GM19468 (cell line): ENCODE measurements around the gene XYLT1.

Experiments
- ATAC-seq: cut with Tn5 transposase; IDR thresholded peaks from one replicate; pipeline ENCODE4 v1.9.1; 2021; ENCODE audit warnings: mild to moderate bottlenecking, moderate library complexity, moderate number of reproducible peaks; ENCODE audit not compliant: unreplicated experiment; ENCODE audit errors: extremely low read depth

XYLT1 gene

DNA sequence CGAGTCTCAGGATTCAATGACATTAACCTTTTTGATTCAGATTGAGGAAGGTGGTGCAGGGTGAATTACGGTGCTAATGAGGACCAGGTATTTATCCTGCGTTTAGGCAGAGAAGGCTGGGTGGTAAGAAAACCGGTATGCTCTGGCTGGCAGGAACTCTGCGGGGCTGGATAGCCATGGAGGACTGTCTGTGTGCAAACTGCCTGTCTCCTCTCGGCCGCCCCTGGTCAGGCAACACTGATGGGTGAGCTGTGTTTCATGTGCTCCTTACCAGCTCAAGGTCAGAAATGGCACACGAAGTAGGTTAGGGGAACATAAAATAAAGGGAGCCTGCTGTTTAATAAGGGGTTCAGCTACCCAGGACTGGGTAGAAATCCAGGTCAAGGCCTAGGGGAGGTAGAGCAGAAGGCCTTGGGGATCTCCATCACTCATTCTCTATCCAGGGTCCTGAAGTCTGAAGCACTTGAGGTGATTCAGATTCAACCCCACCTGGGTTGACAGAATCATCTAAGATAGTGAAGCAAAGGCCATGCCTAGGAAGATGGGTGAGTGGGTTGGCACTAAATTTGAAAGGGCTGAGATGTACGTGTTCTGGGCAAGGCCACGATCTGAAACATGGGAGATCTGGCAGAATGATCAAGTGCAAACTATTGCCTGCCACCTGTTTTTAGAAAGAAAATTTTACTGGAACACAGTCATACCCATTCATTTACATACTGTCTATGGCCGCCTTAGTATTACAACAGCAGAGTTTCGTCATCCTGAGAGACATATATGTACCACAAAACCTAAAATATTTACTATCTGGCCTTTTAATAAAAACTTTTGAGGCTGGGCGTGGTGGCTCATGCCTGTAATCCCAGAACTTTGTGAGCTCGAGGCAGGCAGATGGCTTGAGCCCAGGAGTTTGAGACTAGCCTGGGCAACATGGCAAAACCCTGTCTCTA lies 292.5 kb downstream of the XYLT1 start:
- no peak for ATAC-seq

GRCh38 chr16:17177242-17177958 lies 293.4 kb downstream of the XYLT1 start:
- no peak for ATAC-seq

GRCh38 chr16:17176199-17176598 lies 294.6 kb downstream of the XYLT1 start:
- ATAC-seq: no peak

DNA sequence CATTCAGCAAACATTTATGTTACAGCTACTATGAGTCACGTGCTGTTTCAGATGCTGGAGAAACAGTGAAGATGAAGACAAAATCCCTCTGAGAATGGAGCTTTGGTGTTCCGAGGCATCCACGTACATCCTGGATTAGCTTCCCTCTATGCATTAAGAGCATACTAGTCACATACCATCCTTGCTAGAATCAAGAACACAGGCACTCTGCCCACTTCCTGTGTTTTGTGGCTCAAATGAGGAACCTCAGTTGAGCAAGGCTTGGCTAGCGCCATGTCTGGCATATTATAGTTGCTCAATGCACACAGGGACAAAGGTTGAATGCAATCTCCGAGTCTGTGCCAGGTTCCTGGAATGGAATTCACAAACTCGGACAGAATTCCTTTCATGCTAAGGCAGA lies 297.5 kb downstream of the XYLT1 start:
- ATAC-seq: no peak

DNA sequence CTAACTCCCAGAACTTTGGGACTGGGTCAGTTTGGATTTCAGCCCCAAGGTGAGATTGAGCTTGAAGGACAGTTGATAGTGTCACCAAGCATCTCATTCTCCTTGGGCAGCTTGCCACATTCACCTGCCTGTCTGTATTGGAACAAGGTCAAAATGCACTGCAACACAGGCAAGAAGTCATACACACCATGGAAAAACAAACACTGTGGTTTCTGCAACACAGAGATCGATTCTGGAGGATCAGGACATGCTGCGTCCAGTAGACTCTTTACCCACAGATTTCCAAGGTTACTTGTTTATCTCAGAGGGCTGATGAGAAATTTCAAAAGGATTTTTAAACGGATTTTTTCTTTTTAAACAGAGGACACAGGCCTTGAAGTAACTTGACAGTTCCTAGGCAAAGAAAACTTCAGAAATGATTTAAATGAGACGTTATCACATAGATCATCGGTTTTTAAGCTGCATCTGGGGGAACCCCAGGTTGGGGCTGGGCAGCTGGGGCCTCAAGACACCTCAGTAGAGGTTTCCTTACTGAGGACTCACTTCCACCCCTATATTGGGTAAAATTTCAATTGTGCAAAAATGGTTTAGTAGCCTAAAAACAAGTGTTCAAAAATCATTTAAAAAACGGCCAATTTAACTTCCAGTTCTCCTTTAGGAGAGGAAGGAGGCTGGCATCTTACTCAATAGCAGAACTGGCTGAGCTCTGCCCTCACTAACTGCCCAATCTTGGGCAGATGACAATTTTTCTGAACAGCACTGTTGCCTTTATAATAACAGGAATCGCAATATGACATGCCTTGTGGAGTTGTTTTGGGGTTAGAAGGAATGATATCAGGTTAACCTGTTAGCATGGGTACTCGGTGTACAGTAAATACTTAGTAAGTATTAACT lies 299.3 kb downstream of the XYLT1 start:
- no peak for ATAC-seq

DNA sequence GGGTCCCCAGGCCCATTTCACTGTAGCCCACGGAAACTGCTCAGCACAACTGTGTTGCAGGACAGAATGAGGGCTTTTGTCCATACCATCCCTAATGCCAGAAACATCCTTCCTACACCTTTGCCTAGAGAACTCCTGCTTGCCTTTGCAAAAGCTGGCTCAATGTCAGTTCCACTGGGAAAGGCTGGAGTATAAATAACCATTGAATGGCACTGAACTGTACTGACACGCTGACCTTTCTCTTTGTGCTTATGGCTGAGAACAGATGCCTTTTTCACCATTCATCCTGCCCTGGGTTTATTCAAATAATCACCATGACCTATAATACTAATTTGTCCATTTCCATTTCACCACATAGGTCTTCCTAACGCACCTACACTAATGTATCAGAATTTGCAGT lies 300.3 kb downstream of the XYLT1 start:
- no peak for ATAC-seq

DNA sequence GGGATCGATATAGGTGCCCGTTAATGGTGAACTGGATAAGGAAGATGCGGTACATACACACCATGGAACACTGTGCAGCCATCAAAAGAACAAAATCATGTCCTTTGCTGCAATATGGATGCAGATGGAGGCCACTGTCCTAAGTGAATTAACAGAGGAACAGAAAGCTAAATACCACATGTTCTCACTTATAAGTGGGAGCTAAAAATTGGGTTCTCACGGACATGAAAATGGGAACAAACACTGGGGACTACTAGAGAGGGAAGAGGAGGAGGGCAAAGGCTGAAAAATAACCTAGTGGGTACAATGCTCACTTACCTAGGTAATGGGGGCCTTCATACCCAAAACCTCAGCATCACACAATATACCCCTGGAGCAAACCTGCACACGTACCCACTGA lies 302.6 kb downstream of the XYLT1 start:
- ATAC-seq: no peak

DNA sequence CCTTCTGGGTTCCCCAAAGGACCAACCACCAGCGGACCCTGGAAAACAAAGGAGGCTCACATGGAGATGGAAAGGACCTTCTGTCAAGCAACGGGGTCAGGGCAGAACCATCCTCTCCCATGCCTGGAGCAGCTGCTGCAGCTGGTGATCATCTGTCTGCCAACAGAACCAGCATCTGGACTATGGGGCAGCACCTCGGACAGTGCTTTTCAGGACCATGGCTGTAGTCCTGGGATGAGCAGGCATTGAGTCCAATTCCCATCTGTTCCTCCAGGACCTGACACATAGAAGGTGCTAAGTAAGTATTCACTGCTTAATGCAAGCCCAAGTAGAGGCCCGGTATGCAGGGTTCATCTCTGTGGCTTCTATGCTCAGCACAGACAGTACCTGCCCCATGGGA lies 304.7 kb downstream of the XYLT1 start:
- ATAC-seq: no peak

GRCh38 chr16:17162560-17162959 lies 308.2 kb downstream of the XYLT1 start:
- no peak for ATAC-seq

GRCh38 chr16:17160920-17161431 lies 309.8 kb downstream of the XYLT1 start:
- ATAC-seq: no peak

- ATAC-seq: no peak
These were observed 310.4 kb downstream of the XYLT1 start for GRCh38 chr16:17160285-17160853.

- no peak for ATAC-seq
These were observed 311.1 kb downstream of the XYLT1 start for GRCh38 chr16:17159617-17160016.

GRCh38 chr16:17155936-17156335 lies 314.8 kb downstream of the XYLT1 start:
- no peak for ATAC-seq

DNA sequence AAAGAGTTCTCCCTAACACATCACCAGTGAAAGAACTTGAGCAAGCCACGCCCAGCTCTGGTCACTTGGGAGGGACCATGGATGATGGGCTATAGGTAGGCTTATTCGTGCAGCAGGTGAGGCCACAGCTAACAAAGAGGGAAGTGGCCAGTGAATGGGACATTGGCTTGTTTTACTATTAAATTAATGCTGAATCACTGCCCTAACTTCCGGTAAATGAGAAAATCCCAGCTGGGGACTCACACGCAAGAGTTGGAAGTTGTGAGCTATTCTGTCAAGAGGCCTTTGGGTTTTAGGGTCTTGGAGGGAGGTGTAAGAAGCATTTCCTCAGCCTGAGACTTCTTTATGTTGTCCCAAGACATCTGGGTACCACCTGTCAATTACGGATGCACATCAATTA lies 315.3 kb downstream of the XYLT1 start:
- ATAC-seq: no peak

- no peak for ATAC-seq
These were observed 315.8 kb downstream of the XYLT1 start for GRCh38 chr16:17154981-17155380.

DNA sequence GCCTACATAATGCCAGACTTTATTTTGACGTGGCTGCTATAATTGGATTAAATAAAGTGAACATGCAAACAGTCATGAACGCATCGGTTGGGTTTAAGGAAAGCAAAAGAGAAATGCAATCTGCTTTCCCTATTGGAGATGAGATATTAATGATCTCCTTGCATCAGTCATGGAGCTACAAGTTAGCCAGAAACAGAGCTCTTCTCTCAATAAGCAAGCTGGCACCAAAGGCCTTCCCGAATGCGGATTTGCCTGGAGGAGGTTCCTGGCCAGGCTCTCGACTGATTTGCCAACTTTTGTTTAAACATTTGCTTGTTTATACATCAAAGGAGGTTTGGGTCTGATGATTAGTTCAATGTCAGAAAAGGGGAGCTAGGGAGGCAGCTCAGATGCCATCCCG lies 318.4 kb downstream of the XYLT1 start:
- ATAC-seq: no peak

GRCh38 chr16:17151335-17151734 lies 319.4 kb downstream of the XYLT1 start:
- no peak for ATAC-seq

- no peak for ATAC-seq
These were observed 320.8 kb downstream of the XYLT1 start for GRCh38 chr16:17149904-17150483.

DNA sequence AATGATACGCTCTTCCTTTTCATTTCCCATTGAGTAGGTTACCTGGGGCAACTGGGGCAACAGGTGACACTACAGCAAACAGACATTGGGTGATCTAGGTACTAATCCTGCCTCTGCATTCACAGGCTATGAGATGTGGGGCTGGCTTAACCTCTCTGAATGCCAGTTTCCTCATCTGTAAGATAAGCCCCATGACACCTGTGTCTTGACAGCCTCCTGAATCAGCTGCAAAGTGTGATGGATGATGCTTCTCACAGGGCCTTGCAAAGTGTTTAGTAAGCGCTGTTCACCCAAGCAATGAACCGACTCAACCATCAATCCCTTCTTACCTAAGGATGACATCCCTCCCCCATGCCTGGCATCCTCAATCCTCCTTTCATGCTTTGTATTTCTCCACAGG lies 322.8 kb downstream of the XYLT1 start:
- no peak for ATAC-seq

DNA sequence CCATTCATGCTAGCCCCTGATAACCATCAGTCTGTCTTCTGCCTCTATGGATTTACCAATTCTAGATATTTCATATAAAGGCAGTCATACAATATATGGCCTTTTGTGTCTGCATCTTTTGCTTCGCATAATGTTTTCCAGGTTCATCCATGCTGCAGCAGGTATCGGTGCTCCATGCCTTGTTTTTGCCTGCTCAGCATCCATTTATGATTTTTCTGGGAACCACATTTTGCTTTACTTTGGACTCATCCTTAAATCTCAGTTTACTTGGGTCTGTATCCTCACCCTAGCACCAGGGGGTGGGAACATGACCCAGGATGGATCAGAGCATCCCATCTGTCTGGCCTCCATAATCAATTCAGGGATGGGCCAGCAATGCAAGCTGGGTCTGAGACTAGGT lies 325.7 kb downstream of the XYLT1 start:
- ATAC-seq: no peak
